HepG2 (cell line): Measurements from ENCODE around the gene ARHGEF1. TPM values are rescaled to one million over a fixed set of nuclear protein-coding genes. Genes with fewer than 3 reads are reported as not detected.
A peak's percentile ranks its signal among the peaks of the same experiment; 100 is the strongest.

Source experiments
- ETV5 ChIP-seq: IDR thresholded peaks from 2 replicates; pipeline ENCODE4 v1.6.1; 2018; ENCODE audit warnings: missing biosample characterization, missing genetic modification reagents, inconsistent platforms, borderline replicate concordance
- FOSL1 ChIP-seq: sonication (generic); formaldehyde crosslinking; IDR thresholded peaks from 2 replicates; pipeline ENCODE4 v1.9.0; 2021; ENCODE audit warnings: missing genetic modification reagents, borderline replicate concordance
- HIC2 ChIP-seq: sonication (generic); formaldehyde crosslinking; IDR thresholded peaks from 2 replicates; pipeline ENCODE4 v1.9.0; 2022; ENCODE audit warnings: low read depth, missing genetic modification reagents
- HNRNPH1 ChIP-seq: fragments of 200-400 bp; formaldehyde crosslinking; optimal IDR thresholded peaks from 2 replicates; pipeline ENCODE3; 2017; ENCODE audit warnings: mild to moderate bottlenecking, low read depth, low read length
- NFE2 ChIP-seq: sonication (generic); formaldehyde crosslinking; IDR thresholded peaks from 2 replicates; pipeline ENCODE4 v1.4.0; 2020; ENCODE audit warnings: missing genetic modification reagents
- SCMH1 ChIP-seq: sonication (generic); formaldehyde crosslinking; IDR thresholded peaks from 2 replicates; pipeline ENCODE4 v1.9.0; 2021; ENCODE audit warnings: missing genetic modification reagents, mild to moderate bottlenecking, borderline replicate concordance
- SKIL ChIP-seq: sonication (generic); formaldehyde crosslinking; IDR thresholded peaks from 2 replicates; pipeline ENCODE4 v1.8.0; 2022; ENCODE audit warnings: missing genetic modification reagents, mild to moderate bottlenecking, moderate library complexity, borderline replicate concordance
- SMAD3 ChIP-seq: sonication (generic); formaldehyde crosslinking; IDR thresholded peaks from 2 replicates; pipeline ENCODE4 v1.4.0; 2020; ENCODE audit warnings: missing genetic modification reagents
- TBL1XR1 ChIP-seq: fragments of 150-350 bp; IDR thresholded peaks from 2 replicates; pipeline ENCODE4 v1.6.1; 2014; ENCODE audit warnings: borderline replicate concordance, low read length; ENCODE audit not compliant: partially characterized antibody
- ZKSCAN8 ChIP-seq: IDR thresholded peaks from 2 replicates; pipeline ENCODE4 v1.6.1; 2016; ENCODE audit warnings: borderline replicate concordance, missing genetic modification reagents, missing compliant biosample characterization
- ZNF318 ChIP-seq: sonication (generic); formaldehyde crosslinking; IDR thresholded peaks from 2 replicates; pipeline ENCODE4 v1.4.0; 2020; ENCODE audit warnings: mild to moderate bottlenecking, missing genetic modification reagents
- ZNF33A ChIP-seq: sonication (generic); formaldehyde crosslinking; IDR thresholded peaks from 2 replicates; pipeline ENCODE4 v1.5.1; 2020; ENCODE audit warnings: missing genetic modification reagents, mild to moderate bottlenecking, moderate library complexity, borderline replicate concordance
- polyA plus RNA-seq, 8 experiments: library from polyadenylated mRNA; depleted of rRNA in 3 of 8; stranded (reverse) in 7 of 8; unstranded in 1 of 8; fragments of >200 nt; fragmentation: Illumina TruSeq in 4 of 8; extraction: Trizol in 4 of 8; gene quantifications; 2 replicates each; pipeline versions ENCODE4 v1.2.1 to v1.2.3, GENCODE V29; 2011 to 2016; ENCODE audit warnings: low read depth in 4 of 8, missing spikeins in 1 of 8, mixed read lengths in 1 of 8; ENCODE audit not compliant: insufficient read depth in 1 of 8
- total RNA-seq, 5 experiments: library from RNA; depleted of rRNA; stranded (reverse); fragments of >200 nt; fragmentation: Illumina TruSeq; extraction: Trizol; gene quantifications; 2 replicates each; pipeline ENCODE4 v1.2.3, GENCODE V29; 2016; ENCODE audit warnings: low read depth in 1 of 5
- TF ChIP-seq, protein P1 (sequence below): sonication (generic); formaldehyde crosslinking; IDR thresholded peaks from 2 replicates; pipeline ENCODE4 v1.4.0; 2020; ENCODE audit warnings: missing genetic modification reagents

Gene ARHGEF1
- total and polyA plus RNA-seq, 2 of the 13 experiments (the other 11 are each of a cell fraction or from before 2014, with no cell fraction given): 33.7 to 34.7 TPM

- TF ChIP-seq ZNF318 (CRISPR knock-in tag) (0 out of 2 replicates have a peak, but pooled peaks have one; percentile 43), SKIL (no peak), NFE2 (CRISPR knock-in tag) (no peak; the same call in 1 of the 2 replicates), ETV5 (CRISPR knock-in tag) (peak; percentile 87), SMAD3 (CRISPR knock-in tag) (peak; percentile 37; the same call in 1 of the 2 replicates), FOSL1 (CRISPR knock-in tag) (no peak), HNRNPH1 (peak; percentile 94), HIC2 (CRISPR knock-in tag) (no peak), TBL1XR1 (no peak), ZNF33A (CRISPR knock-in tag) (no peak), ZKSCAN8 (CRISPR knock-in tag) (no peak), SCMH1 (CRISPR knock-in tag) (no peak)
- TF ChIP-seq, protein P1, sequence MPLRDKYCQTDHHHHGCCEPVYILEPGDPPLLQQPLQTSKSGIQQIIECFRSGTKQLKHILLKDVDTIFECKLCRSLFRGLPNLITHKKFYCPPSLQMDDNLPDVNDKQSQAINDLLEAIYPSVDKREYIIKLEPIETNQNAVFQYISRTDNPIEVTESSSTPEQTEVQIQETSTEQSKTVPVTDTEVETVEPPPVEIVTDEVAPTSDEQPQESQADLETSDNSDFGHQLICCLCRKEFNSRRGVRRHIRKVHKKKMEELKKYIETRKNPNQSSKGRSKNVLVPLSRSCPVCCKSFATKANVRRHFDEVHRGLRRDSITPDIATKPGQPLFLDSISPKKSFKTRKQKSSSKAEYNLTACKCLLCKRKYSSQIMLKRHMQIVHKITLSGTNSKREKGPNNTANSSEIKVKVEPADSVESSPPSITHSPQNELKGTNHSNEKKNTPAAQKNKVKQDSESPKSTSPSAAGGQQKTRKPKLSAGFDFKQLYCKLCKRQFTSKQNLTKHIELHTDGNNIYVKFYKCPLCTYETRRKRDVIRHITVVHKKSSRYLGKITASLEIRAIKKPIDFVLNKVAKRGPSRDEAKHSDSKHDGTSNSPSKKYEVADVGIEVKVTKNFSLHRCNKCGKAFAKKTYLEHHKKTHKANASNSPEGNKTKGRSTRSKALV (CRISPR knock-in tag): no peak
These were observed 23.2 kb upstream of the ARHGEF1 start, which contains the start of gene RPS19 (continued) for GRCh38 chr19:41859618-41860418.
